PC-9 (cell line): ENCODE measurements around the gene NPIPB5. TPM values are rescaled to one million over a fixed set of nuclear protein-coding genes. Genes with fewer than 3 reads are reported as not detected.
"Not testable (repeated sequence)": the region's sequence is repeated elsewhere in the genome, so short reads cannot be mapped to it uniquely, and the experiment has no call there.

Source experiments
- BruUV-seq: library from RNA; stranded (reverse); fragments of 400-500 nt; replicated peaks from 2 replicates; lab custom pipeline; 2021; lab: Mats Ljungman, UMichigan
- CTCF ChIA-PET: fragments of 300-600 bp; sonication (Branson Sonifier 250); formaldehyde crosslinking; loops from one replicate; lab custom pipeline; 2022; ENCODE audit warnings: antibody characterized with exemption; lab: Charles Lee
- POLR2A ChIA-PET: fragments of 300-600 bp; sonication (Branson Sonifier 250); formaldehyde crosslinking; loops from one replicate; lab custom pipeline; 2022; ENCODE audit warnings: antibody characterized with exemption; ENCODE audit not compliant: unreplicated experiment; lab: Charles Lee
- DNase-seq, 2 experiments: peaks; one replicate each; pipeline versions ENCODE4 v3.0.0 to v3.0.0-alpha.2; 2015 to 2022; ENCODE audit warnings: mixed read lengths in 1 of 2
- H2AFZ ChIP-seq: fragments of 200-600 bp; sonication (generic); 2 replicates; pipeline ENCODE4 v1.8.1; 2017; ENCODE audit warnings: antibody characterized with exemption
- H3F3A ChIP-seq: fragments of 200-600 bp; sonication (generic); 2 replicates; pipeline ENCODE4 v1.8.1; 2017; ENCODE audit warnings: antibody characterized with exemption, mild to moderate bottlenecking, low read depth; ENCODE audit not compliant: insufficient read depth
- H3K27ac ChIP-seq: fragments of 200-600 bp; sonication (generic); 2 replicates; pipeline ENCODE4 v1.6.1; 2016; ENCODE audit warnings: mixed run types
- H3K27me3 ChIP-seq: fragments of 200-600 bp; sonication (generic); 2 replicates; pipeline ENCODE4 v1.6.1; 2016; ENCODE audit warnings: low read depth, mixed run types; ENCODE audit not compliant: insufficient read depth
- H3K36me3 ChIP-seq: fragments of 200-600 bp; sonication (generic); 2 replicates; pipeline ENCODE4 v1.6.1; 2016; ENCODE audit warnings: low read depth, mixed run types
- H3K4me1 ChIP-seq: fragments of 200-600 bp; sonication (generic); replicated peaks from 2 replicates; pipeline ENCODE4 v1.6.1; 2016; ENCODE audit warnings: mixed run types; ENCODE audit not compliant: insufficient read depth
- H3K4me2 ChIP-seq: fragments of 200-600 bp; sonication (generic); 2 replicates; pipeline ENCODE4 v1.6.1; 2017; ENCODE audit warnings: mixed run types
- H3K4me3 ChIP-seq: fragments of 200-600 bp; sonication (generic); 2 replicates; pipeline ENCODE4 v1.6.1; 2016; ENCODE audit warnings: mixed run types
- H3K79me2 ChIP-seq: fragments of 200-600 bp; sonication (generic); 2 replicates; pipeline ENCODE4 v1.6.1; 2017; ENCODE audit warnings: low read depth, mixed run types
- H3K9me2 ChIP-seq: fragments of 200-600 bp; sonication (generic); 2 replicates; pipeline ENCODE4 v1.8.1; 2017; ENCODE audit warnings: mild to moderate bottlenecking; ENCODE audit not compliant: insufficient read depth
- H3K9me3 ChIP-seq: fragments of 200-600 bp; sonication (generic); 2 replicates; pipeline ENCODE4 v1.8.1; 2016; ENCODE audit warnings: low read depth; ENCODE audit not compliant: insufficient read depth
- H4K20me1 ChIP-seq: fragments of 200-600 bp; sonication (generic); 2 replicates; pipeline ENCODE4 v1.8.1; 2017; ENCODE audit not compliant: insufficient read depth
- intact Hi-C: fragments of 100-400 bp; cut with micrococcal nuclease; formaldehyde crosslinking; loops from one replicate; pipeline ENCODE4 v1.10.0; 2022; ENCODE audit not compliant: unreplicated experiment
- total RNA-seq: library from RNA; stranded (reverse); gene quantifications from 2 replicates; pipeline ENCODE4 v1.2.3, GENCODE V29; 2021

Gene NPIPB5
- total RNA-seq, 1 experiment from 2014 or later = 370 TPM

DNA sequence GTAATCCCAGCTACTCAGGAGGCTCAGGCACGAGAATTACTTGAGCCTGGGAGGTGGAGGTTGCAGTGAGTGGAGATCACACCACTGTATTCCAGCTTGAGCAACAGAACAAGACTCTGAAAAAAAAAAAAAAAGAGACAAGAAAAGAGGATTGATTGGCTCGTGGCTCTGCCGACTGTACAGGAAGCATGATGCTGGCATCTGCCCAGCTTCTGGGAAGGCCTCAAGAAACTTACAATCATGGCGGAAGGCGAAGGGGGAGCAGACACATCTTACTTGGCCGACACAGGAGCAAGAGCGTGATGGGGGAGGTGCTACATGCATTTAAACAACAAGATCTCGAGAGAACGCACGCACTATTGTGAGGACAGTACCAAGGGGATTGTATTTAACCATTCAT is 40.5 kb downstream of the NPIPB5 start:
- H3K9me2 ChIP-seq, POLR2A ChIA-PET, H3K4me1 ChIP-seq, H3K36me3 ChIP-seq, H3K27me3 ChIP-seq, H3K9me3 ChIP-seq, CTCF ChIA-PET, H3F3A ChIP-seq, DNase-seq, H3K4me2 ChIP-seq, H3K79me2 ChIP-seq, H3K4me3 ChIP-seq, intact Hi-C loops, H3K27ac ChIP-seq, H4K20me1 ChIP-seq, BruUV-seq, H2AFZ ChIP-seq: not testable (repeated sequence)

DNA sequence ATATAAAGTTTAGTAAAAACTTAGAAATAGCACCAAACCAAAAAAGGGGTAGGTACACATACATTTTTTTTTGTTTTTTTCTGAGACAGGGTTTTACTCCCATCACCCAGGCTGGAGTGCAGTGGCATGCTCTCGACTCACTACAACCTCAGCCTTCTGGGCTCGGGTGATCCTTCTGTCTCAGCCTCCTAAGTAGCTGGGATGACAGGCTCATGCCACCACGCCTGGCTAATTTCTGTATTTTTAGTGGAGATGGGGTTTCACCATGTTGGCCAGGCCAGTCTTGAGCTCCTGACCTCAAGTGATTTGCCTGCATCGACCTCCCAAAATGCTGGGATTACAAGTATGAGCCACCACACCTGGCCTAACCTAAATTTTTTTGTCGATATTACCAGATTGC is 41.0 kb downstream of the NPIPB5 start:
- BruUV-seq, DNase-seq, H3F3A ChIP-seq, H2AFZ ChIP-seq, POLR2A ChIA-PET, H3K4me1 ChIP-seq, H3K79me2 ChIP-seq, intact Hi-C loops, H3K27ac ChIP-seq, H3K4me2 ChIP-seq, H3K9me2 ChIP-seq, H3K36me3 ChIP-seq, H3K9me3 ChIP-seq, H3K4me3 ChIP-seq, H4K20me1 ChIP-seq, CTCF ChIA-PET, H3K27me3 ChIP-seq: not testable (repeated sequence)

DNA sequence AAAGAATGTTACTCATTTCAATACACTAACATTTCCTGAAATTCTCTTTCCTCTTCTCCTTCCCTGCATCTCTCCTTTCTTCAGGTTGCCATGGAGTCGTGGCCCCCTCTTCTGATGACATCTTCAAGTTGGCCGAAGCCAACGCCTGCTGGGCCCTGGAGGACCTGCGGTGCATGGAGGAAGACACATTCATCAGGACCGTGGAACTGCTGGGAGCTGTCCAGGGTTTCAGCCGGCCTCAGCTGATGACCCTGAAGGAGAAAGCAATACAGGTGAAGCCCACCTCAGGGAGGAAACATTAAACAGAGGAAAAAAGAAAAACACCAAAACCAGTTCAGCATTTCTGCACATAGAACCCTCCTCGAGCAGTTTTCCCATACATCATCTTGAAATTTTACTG is 46.1 kb downstream of the NPIPB5 start:
- DNase-seq, H3K9me3 ChIP-seq, H3K9me2 ChIP-seq, H3K4me2 ChIP-seq, H3F3A ChIP-seq, CTCF ChIA-PET, H3K79me2 ChIP-seq, H3K27me3 ChIP-seq, BruUV-seq, H3K36me3 ChIP-seq, POLR2A ChIA-PET, H4K20me1 ChIP-seq, H3K4me1 ChIP-seq, H3K27ac ChIP-seq, H2AFZ ChIP-seq, intact Hi-C loops, H3K4me3 ChIP-seq: not testable (repeated sequence)

Other genes starting within 250 kb of the NPIPB5 start
- gene POLR3E, start 213.5 kb upstream of the NPIPB5 start, total RNA-seq = 65.2 and 70.9 TPM in 2 replicates
- gene CDR2, start 136.3 kb upstream of the NPIPB5 start, total RNA-seq = 29.3 and 34.0 TPM in 2 replicates